ENCODE data around the gene KCNQ1OT1. TPM values are rescaled to one million over a fixed set of nuclear protein-coding genes. Genes with fewer than 3 reads are reported as not detected.

The KCNQ1OT1 gene
- total RNA-seq, 1 experiment from 2014 or later, result 1.2 TPM

- Mint-ChIP-seq H3K4me1 (peaks cover 2 to 7% of the 10 kb centered on the region in 2 experiments; a peak in 2 of 4 replicates), H3K36me3 (ENCODE audit: insufficient read depth in 1 of 3, low read depth in 3 of 3) (no peaks in the 10 kb centered on the region), H3K4me3 (no peak overlapping the region), H3K9me3 (no peaks in the 10 kb centered on the region), H3K27ac (no peak overlapping the region; a peak in 1 of 7 replicates), H3K27me3 (ENCODE audit: low read depth) (peaks cover 66% of the 10 kb centered on the region)
- Histone ChIP-seq H3K27ac (ENCODE audit: insufficient read length, low read depth, low read length) (no peak overlapping the region), H3K4me2 (ENCODE audit: insufficient read depth, insufficient read length, low read length) (no peak overlapping the region), H3K23ac (ENCODE audit: insufficient read length, low read depth, low read length) (no peak overlapping the region), H3K4me1 (ENCODE audit: insufficient read depth, low read length) (no peaks in the 10 kb centered on the region), H3K9ac (ENCODE audit: extremely low read depth, insufficient read length, low read length) (no peak overlapping the region), H3K4ac (ENCODE audit: low read depth, low read length) (no peak overlapping the region), H4K91ac (ENCODE audit: insufficient read length, low read depth, low read length) (no peak overlapping the region), H4K20me1 (ENCODE audit: control insufficient read depth, insufficient read depth, insufficient read length) (no peaks in the 10 kb centered on the region), H3K9me3 (ENCODE audit: control insufficient read depth, low read depth, low read length) (no peaks in the 10 kb centered on the region), H4K5ac (ENCODE audit: insufficient read length, low read depth, low read length) (no peak overlapping the region), H2BK12ac (ENCODE audit: insufficient read length, low read depth, low read length) (no peak overlapping the region), H2AK5ac (ENCODE audit: insufficient read length, low read length) (no peak overlapping the region), H3K18ac (ENCODE audit: insufficient read length, low read depth, low read length) (no peak overlapping the region), H3K23me2 (ENCODE audit: insufficient read length, low read depth, low read length, poor library complexity, severe bottlenecking) (no peaks in the 10 kb centered on the region), H2AFZ (ENCODE audit: low read length) (no peak overlapping the region), H3K14ac (ENCODE audit: insufficient read depth, low read length) (no peak overlapping the region), H3K79me1 (ENCODE audit: insufficient read depth, low read depth, low read length, poor library complexity, severe bottlenecking) (no peaks in the 10 kb centered on the region), H2BK120ac (ENCODE audit: low read depth, low read length, poor library complexity, severe bottlenecking) (no peak overlapping the region), H4K8ac (replicated peaks; ENCODE audit: insufficient read length, low read depth, low read length) (no peak overlapping the region), H3K79me2 (ENCODE audit: insufficient read depth, low read length) (no peaks in the 10 kb centered on the region), H3T11ph (ENCODE audit: low read length) (no peak overlapping the region), H2BK5ac (ENCODE audit: insufficient read length, low read length) (no peak overlapping the region), H2BK20ac (ENCODE audit: low read depth, low read length, poor library complexity, severe bottlenecking) (no peak overlapping the region), H3K27me3 (ENCODE audit: insufficient read depth, low read length) (no peaks in the 10 kb centered on the region; the same call in 1 of the 2 replicates), H3K56ac (ENCODE audit: insufficient read length, low read depth, low read length) (no peak overlapping the region), H2BK15ac (ENCODE audit: low read depth, low read length) (no peak overlapping the region)
- TF ChIP-seq, protein P1, sequence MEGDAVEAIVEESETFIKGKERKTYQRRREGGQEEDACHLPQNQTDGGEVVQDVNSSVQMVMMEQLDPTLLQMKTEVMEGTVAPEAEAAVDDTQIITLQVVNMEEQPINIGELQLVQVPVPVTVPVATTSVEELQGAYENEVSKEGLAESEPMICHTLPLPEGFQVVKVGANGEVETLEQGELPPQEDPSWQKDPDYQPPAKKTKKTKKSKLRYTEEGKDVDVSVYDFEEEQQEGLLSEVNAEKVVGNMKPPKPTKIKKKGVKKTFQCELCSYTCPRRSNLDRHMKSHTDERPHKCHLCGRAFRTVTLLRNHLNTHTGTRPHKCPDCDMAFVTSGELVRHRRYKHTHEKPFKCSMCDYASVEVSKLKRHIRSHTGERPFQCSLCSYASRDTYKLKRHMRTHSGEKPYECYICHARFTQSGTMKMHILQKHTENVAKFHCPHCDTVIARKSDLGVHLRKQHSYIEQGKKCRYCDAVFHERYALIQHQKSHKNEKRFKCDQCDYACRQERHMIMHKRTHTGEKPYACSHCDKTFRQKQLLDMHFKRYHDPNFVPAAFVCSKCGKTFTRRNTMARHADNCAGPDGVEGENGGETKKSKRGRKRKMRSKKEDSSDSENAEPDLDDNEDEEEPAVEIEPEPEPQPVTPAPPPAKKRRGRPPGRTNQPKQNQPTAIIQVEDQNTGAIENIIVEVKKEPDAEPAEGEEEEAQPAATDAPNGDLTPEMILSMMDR (conservative IDR thresholded peaks at IDR 0.05), result no peak
- no peak for DNase-seq
- no CpG with 5 or more reads among the region's 7 CpGs for WGBS (ENCODE audit: extremely low coverage, insufficient read length, low lambda C conversion rate)
These were observed 120.9 kb downstream of the KCNQ1OT1 start for GRCh38 chr11:2578929-2579270.
